Pancreas (tissue), 10 donors: ENCODE results near the gene INPP5F. TPM values are rescaled to one million over a fixed set of nuclear protein-coding genes. Genes with fewer than 3 reads are reported as not detected.

Experiments
- ATAC-seq, 4 donors: fragments of 200-7000 bp; cut with Tn5 transposase; one replicate each; pipeline versions ENCODE4 v1.8.0 to v1.9.1; 2020; ENCODE audit warnings: mild to moderate bottlenecking in 4 of 4, moderate library complexity in 4 of 4
- DNase-seq, 6 donors: peaks; one replicate each; pipeline ENCODE4 v3.0.0-alpha.2; 2020
- FAIRE-seq: peaks from 2 replicates; lab custom pipeline; 2012; peaks lifted over from hg19 to GRCh38; lab: Jason Lieb, UNC
- H3K27ac ChIP-seq, 4 donors: fragments of 200-600 bp; sonication (generic); 1 replicate in 3 of 4; 2 replicates in 1 of 4; pipeline versions ENCODE4 v1.5.0 to v1.8.0; 2020
- H3K27me3 ChIP-seq, 4 donors: fragments of 200-600 bp; one replicate each; pipeline ENCODE4 v1.8.0; 2021
- H3K36me3 ChIP-seq, 3 donors: fragments of 200-600 bp; sonication (generic) in 1 of 3; one replicate each; pipeline versions ENCODE4 v1.5.0 to v1.8.0; 2020 to 2021
- H3K4me1 ChIP-seq, 3 donors: fragments of 200-600 bp; one replicate each; pipeline ENCODE4 v1.8.0; 2021
- H3K4me3 ChIP-seq, 4 donors: fragments of 200-600 bp; sonication (generic) in 2 of 4; one replicate each; pipeline versions ENCODE4 v1.5.0 to v1.8.0; 2020 to 2021
- H3K9me3 ChIP-seq, 4 donors: fragments of 200-600 bp; one replicate each; pipeline ENCODE4 v1.8.0; 2021
- CTCF ChIP-seq, 4 donors: fragments of 200-600 bp; sonication (generic) in 3 of 4; IDR thresholded peaks; one replicate each; pipeline versions ENCODE4 v1.5.0 to v1.8.0; 2021; ENCODE audit warnings: antibody characterized with exemption in 4 of 4
- WGBS, 2 donors: extraction: QIAGEN DNeasy Blood & Tissue Kit; methylation state at CpG; one replicate each; pipeline ENCODE4 v1.1.7; 2013; 5-methylcytosine and 5-hydroxymethylcytosine counted together
- intact Hi-C, 3 donors: fragments of 100-400 bp; cut with DNase I; formaldehyde crosslinking; loops; one replicate each; pipeline versions ENCODE4 v1.11.1 to v1.14.2; 2022
- polyA plus RNA-seq, 2 donors: library from polyadenylated mRNA; stranded (reverse); fragments of 200-250 nt; gene quantifications; one replicate each; pipeline ENCODE4 v1.2.3, GENCODE V29; 2013
- total RNA-seq, 6 donors: library from RNA; stranded (reverse); fragmentation: NEBNext Ultra II Directional in 4 of 6; extraction: Animal tissue kit (Norgen Biotek cat#: 25700) in 4 of 6; gene quantifications; one replicate each; pipeline versions ENCODE4 v1.2.1 to v1.2.4, GENCODE V29; 2021 to 2023
- donor health status: healthy with polysubstance abuse.
- donor health status: DM: no; HTN: no; CAD: no; lungs with moderate emphysema.
- donor health status: DM: no; HTN: no; CAD: no.
- donor health status: control.
- donor health status: control.
- donor health status: Bipolar disorder and iron deficiency.
- donor health status: DM: yes; HTN: yes; CAD: no.
- donor health status: DM: no; HTN: no; CAD: no.
- donor health status: DM: no; HTN: no; CAD: no.
- donor health status: DM: yes; HTN: yes; CAD: no.

The INPP5F gene
- total and polyA plus RNA-seq, 8 donors = 4.3 to 13.6 (median 4.7) TPM

GRCh38 chr10:119687192-119688032 lies 38.4 kb upstream of the INPP5F start:
- Histone ChIP-seq H3K27me3 (no peaks in the 10 kb centered on the region), H3K27ac (no peak overlapping the region), H3K9me3 (no peaks in the 10 kb centered on the region), H3K4me1 (no peaks in the 10 kb centered on the region), H3K36me3 (no peaks in the 10 kb centered on the region), H3K4me3 (no peak overlapping the region)
- WGBS, 2 donors = 66 to 71% methylated on average over 10 of the region's 10 CpGs
- intact Hi-C loops = no loop called here
- FAIRE-seq (no peak), DNase-seq (no peak), ATAC-seq (peak in 1 of 4 donors; percentile 17)
- TF ChIP-seq CTCF (IDR thresholded peaks at IDR 0.05) = no peak

- no peak for DNase-seq
- Histone ChIP-seq H3K27me3 (no peaks in the 10 kb centered on the region), H3K36me3 (no peaks in the 10 kb centered on the region), H3K4me3 (no peak overlapping the region), H3K4me1 (no peaks in the 10 kb centered on the region), H3K9me3 (no peaks in the 10 kb centered on the region), H3K27ac (no peak overlapping the region)
- no peak for TF ChIP-seq CTCF (IDR thresholded peaks at IDR 0.05)
- intact Hi-C loops = no loop called here
- ATAC-seq = no peak
- FAIRE-seq = no peak
- WGBS, 2 donors = 72 to 75% methylated on average over 4 of the region's 4 CpGs
These were observed 37.8 kb upstream of the INPP5F start for GRCh38 chr10:119688033-119688508.

GRCh38 chr10:119689016-119689580 lies 36.8 kb upstream of the INPP5F start:
- intact Hi-C loops = no loop called here

GRCh38 chr10:119691726-119692125 lies 34.1 kb upstream of the INPP5F start:
- intact Hi-C loops = no loop called here
- H3K36me3 ChIP-seq = no peaks in the 10 kb centered on the region
- H3K27me3 ChIP-seq = no peaks in the 10 kb centered on the region
- FAIRE-seq = no peak
- TF ChIP-seq CTCF (IDR thresholded peaks at IDR 0.05) = no peak
- H3K4me3 ChIP-seq = no peak overlapping the region
- H3K9me3 ChIP-seq = no peaks in the 10 kb centered on the region
- ATAC-seq = no peak
- no peak overlapping the region for H3K27ac ChIP-seq
- no peak for DNase-seq
- 91 to 94% methylated on average over 3 of the region's 3 CpGs for WGBS, 2 donors
- no peaks in the 10 kb centered on the region for H3K4me1 ChIP-seq

More at GRCh38 chr10:119689016-119689580, 36.8 kb upstream of the INPP5F start:
- no peaks in the 10 kb centered on the region for H3K27me3 ChIP-seq
- no peaks in the 10 kb centered on the region for H3K9me3 ChIP-seq
- H3K27ac ChIP-seq = no peak overlapping the region
- no peak for DNase-seq
- TF ChIP-seq CTCF (IDR thresholded peaks at IDR 0.05) = no peak
- H3K36me3 ChIP-seq = no peaks in the 10 kb centered on the region
- WGBS, 2 donors = 86 to 88% methylated on average over 6 of the region's 6 CpGs
- ATAC-seq = no peak
- no peak for FAIRE-seq
- no peak overlapping the region for H3K4me3 ChIP-seq
- H3K4me1 ChIP-seq = no peaks in the 10 kb centered on the region
